Measurements from ENCODE around the gene GPR34. TPM values are rescaled to one million over a fixed set of nuclear protein-coding genes. Genes with fewer than 3 reads are reported as not detected.

GPR34 gene
- total and polyA plus RNA-seq, 4 donors: 1.7 to 9.0 (median 4.3) TPM

DNA sequence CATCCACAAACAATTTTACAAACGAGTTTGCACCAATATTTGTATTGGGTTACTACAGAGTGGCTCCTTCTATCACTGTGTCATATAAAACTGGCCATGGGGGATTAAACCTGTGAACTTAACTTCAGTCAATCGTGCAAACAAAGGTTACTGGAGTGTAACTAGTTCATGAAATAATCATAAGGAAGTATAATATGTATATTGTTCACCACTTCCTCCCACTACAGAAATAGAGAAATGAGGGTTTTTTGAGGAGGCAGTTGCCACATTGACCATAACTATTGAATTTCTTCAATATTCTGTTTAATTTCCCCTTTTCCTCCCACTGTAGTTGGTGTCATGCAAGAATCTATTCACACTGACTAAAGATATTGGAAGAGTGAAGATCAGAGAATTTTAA is 35.1 kb downstream of the GPR34 start, which contains the start of gene GPR82:
GPR82 (plus strand) TSS at position 356 of the 400 bp plus-strand sequence. CDS start 2,846 bp downstream, outside the sequence.
- H3K36me3 ChIP-seq (ENCODE audit: control insufficient read depth in 4 of 4, insufficient read depth in 3 of 4, low read depth in 1 of 4, low read length in 3 of 4): no peaks in the 10 kb centered on the region
- TF ChIP-seq HNF4G (IDR thresholded peaks at IDR 0.05) (no peak), RAD21 (IDR thresholded peaks at IDR 0.05) (no peak), YY1 (IDR thresholded peaks at IDR 0.05) (no peak), MAX (IDR thresholded peaks at IDR 0.05) (no peak), FOXA1 (IDR thresholded peaks at IDR 0.05) (no peak), RXRA (IDR thresholded peaks at IDR 0.05) (no peak), REST (IDR thresholded peaks at IDR 0.05) (no peak), FOXA2 (IDR thresholded peaks at IDR 0.05) (no peak), SP1 (IDR thresholded peaks at IDR 0.05) (no peak), EGR1 (IDR thresholded peaks at IDR 0.05; ENCODE audit: low read depth in 2 of 2) (no peak), ZBTB33 (IDR thresholded peaks at IDR 0.05) (no peak)
- no peak within 1 kb of the TSS for H3K27ac ChIP-seq (ENCODE audit: low read depth in 1 of 2, low read length in 2 of 2)
- H3K4me1 ChIP-seq (ENCODE audit: control insufficient read depth in 4 of 4, insufficient read depth in 4 of 4, low read length in 3 of 4): no peaks in the 10 kb centered on the region
- no peak within 1 kb of the TSS for H3K4me3 ChIP-seq (ENCODE audit: low read depth in 1 of 3, low read length in 3 of 3)
- DNase-seq (ENCODE audit: low spot score): no peak
- 41% methylated on average over 2 of the region's 2 CpGs for WGBS
- H3K27me3 ChIP-seq (ENCODE audit: control insufficient read depth in 4 of 4, insufficient read depth in 4 of 4, low read length in 3 of 4): no peaks in the 10 kb centered on the region
- H3K9me3 ChIP-seq (ENCODE audit: control insufficient read depth in 4 of 4, low read length in 3 of 4): peaks cover 0 to under 1% (median 0%) of the 10 kb centered on the region in 4 donors
- H3K9ac ChIP-seq (ENCODE audit: low read depth in 1 of 2, low read length in 2 of 2): no peak within 1 kb of the TSS

GRCh38 chrX:41728125-41728524 is 39.4 kb downstream of the GPR34 start:
- H3K27me3 ChIP-seq (ENCODE audit: control insufficient read depth in 4 of 4, insufficient read depth in 4 of 4, low read length in 3 of 4): no peaks in the 10 kb centered on the region
- H3K27ac ChIP-seq (ENCODE audit: low read depth in 1 of 2, low read length in 2 of 2): no peak overlapping the region
- H3K9ac ChIP-seq (ENCODE audit: low read depth in 1 of 2, low read length in 2 of 2): no peak overlapping the region
- TF ChIP-seq FOXA2 (IDR thresholded peaks at IDR 0.05): no peak
- no peak for TF ChIP-seq RAD21 (IDR thresholded peaks at IDR 0.05)
- no peak for TF ChIP-seq JUND (IDR thresholded peaks at IDR 0.05)
- TF ChIP-seq HNF4G (IDR thresholded peaks at IDR 0.05): no peak
- no peak for TF ChIP-seq NR2F2 (IDR thresholded peaks at IDR 0.05)
- no peak for TF ChIP-seq CTCF (IDR thresholded peaks at IDR 0.05; ENCODE audit: low read depth, low read length, missing input control)
- no peak for TF ChIP-seq ZBTB33 (IDR thresholded peaks at IDR 0.05)
- no peak for TF ChIP-seq HNF4A (conservative IDR thresholded peaks at IDR 0.05)
- no peak for TF ChIP-seq EGR1 (IDR thresholded peaks at IDR 0.05; ENCODE audit: low read depth in 2 of 2)
- no peak for TF ChIP-seq TAF1 (conservative IDR thresholded peaks at IDR 0.05)
- TF ChIP-seq SP1 (IDR thresholded peaks at IDR 0.05): no peak
- TF ChIP-seq FOXA1 (IDR thresholded peaks at IDR 0.05): no peak
- no peak for TF ChIP-seq YY1 (IDR thresholded peaks at IDR 0.05)
- TF ChIP-seq GABPA (IDR thresholded peaks at IDR 0.05 in 1 of 2, conservative IDR thresholded peaks at IDR 0.05 in 1 of 2): no peak
- H3K36me3 ChIP-seq (ENCODE audit: control insufficient read depth in 4 of 4, insufficient read depth in 3 of 4, low read depth in 1 of 4, low read length in 3 of 4): no peaks in the 10 kb centered on the region
- H3K4me1 ChIP-seq (ENCODE audit: control insufficient read depth in 4 of 4, insufficient read depth in 4 of 4, low read length in 3 of 4): no peaks in the 10 kb centered on the region
- no peaks in the 10 kb centered on the region for H3K9me3 ChIP-seq (ENCODE audit: control insufficient read depth in 4 of 4, low read length in 3 of 4)
- DNase-seq (ENCODE audit: low spot score): no peak
- WGBS: 92% methylated on average over 3 of the region's 3 CpGs
- H3K4me3 ChIP-seq (ENCODE audit: low read depth in 1 of 3, low read length in 3 of 3): no peak overlapping the region

Data from liver (tissue), 9 donors.